ENCODE results near the gene SLC12A7.

DNA sequence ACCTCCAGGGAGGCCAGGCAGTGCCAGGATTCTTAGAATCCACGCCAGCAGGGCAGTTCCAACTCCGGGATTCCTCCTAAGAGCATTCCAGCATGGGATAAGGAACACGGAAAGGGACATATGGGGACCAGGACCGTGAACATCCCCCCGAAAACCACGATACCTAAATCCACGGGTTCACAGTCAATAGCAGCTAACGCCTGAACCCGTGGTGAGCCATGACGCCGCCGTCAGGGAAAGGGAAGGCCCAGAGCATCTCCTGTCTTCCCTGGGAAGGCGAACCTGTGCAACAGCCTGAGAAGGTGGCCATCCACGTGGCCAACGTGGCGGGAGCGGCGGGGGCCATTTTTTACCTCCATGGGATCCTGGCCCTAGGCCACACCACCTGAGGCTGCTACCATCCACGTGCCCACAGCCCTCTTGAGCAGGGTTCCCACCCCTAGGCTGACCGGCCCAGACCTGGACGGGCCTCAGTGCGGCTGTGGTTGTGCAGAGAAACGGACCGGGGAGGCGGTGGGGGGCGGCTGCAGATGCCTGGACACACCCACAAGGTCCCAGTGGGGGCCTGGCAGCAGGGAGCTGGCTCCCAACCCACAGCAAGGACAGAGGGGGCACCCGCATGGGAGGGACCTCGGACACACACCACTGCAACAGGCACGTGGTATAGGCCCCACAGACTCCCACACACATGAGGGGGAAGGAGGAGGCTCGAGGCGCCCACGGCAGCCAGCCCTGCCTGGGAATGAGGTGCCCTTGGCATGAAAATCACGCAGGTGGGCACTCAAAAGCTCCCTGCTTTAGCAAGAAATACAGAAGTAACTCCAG is 42.8 kb downstream of the SLC12A7 start:
- no peak for TF ChIP-seq POLR2A (IDR thresholded peaks at IDR 0.05)
- TF ChIP-seq, protein P1, sequence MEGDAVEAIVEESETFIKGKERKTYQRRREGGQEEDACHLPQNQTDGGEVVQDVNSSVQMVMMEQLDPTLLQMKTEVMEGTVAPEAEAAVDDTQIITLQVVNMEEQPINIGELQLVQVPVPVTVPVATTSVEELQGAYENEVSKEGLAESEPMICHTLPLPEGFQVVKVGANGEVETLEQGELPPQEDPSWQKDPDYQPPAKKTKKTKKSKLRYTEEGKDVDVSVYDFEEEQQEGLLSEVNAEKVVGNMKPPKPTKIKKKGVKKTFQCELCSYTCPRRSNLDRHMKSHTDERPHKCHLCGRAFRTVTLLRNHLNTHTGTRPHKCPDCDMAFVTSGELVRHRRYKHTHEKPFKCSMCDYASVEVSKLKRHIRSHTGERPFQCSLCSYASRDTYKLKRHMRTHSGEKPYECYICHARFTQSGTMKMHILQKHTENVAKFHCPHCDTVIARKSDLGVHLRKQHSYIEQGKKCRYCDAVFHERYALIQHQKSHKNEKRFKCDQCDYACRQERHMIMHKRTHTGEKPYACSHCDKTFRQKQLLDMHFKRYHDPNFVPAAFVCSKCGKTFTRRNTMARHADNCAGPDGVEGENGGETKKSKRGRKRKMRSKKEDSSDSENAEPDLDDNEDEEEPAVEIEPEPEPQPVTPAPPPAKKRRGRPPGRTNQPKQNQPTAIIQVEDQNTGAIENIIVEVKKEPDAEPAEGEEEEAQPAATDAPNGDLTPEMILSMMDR (IDR thresholded peaks at IDR 0.05), result no peak

All from testis (tissue), 2 donors.